Karpas-422 (cell line): Measurements from ENCODE around the gene RFX8. TPM values are rescaled to one million over a fixed set of nuclear protein-coding genes. Genes with fewer than 3 reads are reported as not detected.

ENCODE experiments used
- DNase-seq: peaks from one replicate; pipeline ENCODE4 v3.0.0-alpha.2; 2015
- H2AFZ ChIP-seq: fragments of 200-600 bp; sonication (generic); 2 replicates; pipeline ENCODE4 v1.6.1; 2014; ENCODE audit warnings: antibody characterized with exemption, low read length, mixed read lengths
- H3K27ac ChIP-seq: fragments of 200-600 bp; sonication (generic); 2 replicates; pipeline ENCODE4 v1.5.1; 2014; ENCODE audit warnings: mild to moderate bottlenecking, low read length, moderate library complexity
- H3K27me3 ChIP-seq: fragments of 200-600 bp; sonication (generic); 2 replicates; pipeline ENCODE4 v1.6.1; 2014; ENCODE audit warnings: low read length, mixed read lengths
- H3K36me3 ChIP-seq: fragments of 200-600 bp; sonication (generic); 2 replicates; pipeline ENCODE4 v1.6.1; 2014; ENCODE audit warnings: low read length, mixed read lengths; ENCODE audit not compliant: insufficient read depth
- H3K4me1 ChIP-seq: fragments of 200-600 bp; sonication (generic); 2 replicates; pipeline ENCODE4 v1.6.1; 2014; ENCODE audit warnings: mild to moderate bottlenecking, low read length, mixed read lengths
- H3K4me2 ChIP-seq: fragments of 200-600 bp; sonication (generic); 2 replicates; pipeline ENCODE4 v1.6.1; 2014; ENCODE audit warnings: low read length, low read depth, mild to moderate bottlenecking; ENCODE audit not compliant: poor library complexity, severe bottlenecking
- H3K4me3 ChIP-seq: fragments of 200-600 bp; sonication (generic); 2 replicates; pipeline ENCODE4 v1.5.1; 2014; ENCODE audit warnings: mild to moderate bottlenecking, antibody characterized with exemption, low read length, mixed read lengths
- H3K79me2 ChIP-seq: fragments of 200-600 bp; sonication (generic); 2 replicates; pipeline ENCODE4 v1.6.1; 2014; ENCODE audit warnings: mild to moderate bottlenecking, low read length, mixed read lengths
- H3K9ac ChIP-seq: fragments of 200-600 bp; sonication (generic); 2 replicates; pipeline ENCODE4 v1.6.0; 2014; ENCODE audit warnings: low read length
- H3K9me2 ChIP-seq: fragments of 200-600 bp; sonication (generic), shearing (Covaris generic); replicated peaks from 2 replicates; pipeline ENCODE4 v1.6.0; 2014; ENCODE audit warnings: mild to moderate bottlenecking, low read length, moderate library complexity; ENCODE audit not compliant: insufficient read depth
- H3K9me3 ChIP-seq: fragments of 300-700, 200-600 bp; sonication (generic); 2 replicates; pipeline ENCODE4 v1.6.1; 2014; ENCODE audit warnings: low read length, mixed read lengths
- H4K20me1 ChIP-seq: fragments of 200-600 bp; sonication (generic); 2 replicates; pipeline ENCODE4 v1.6.1; 2014; ENCODE audit warnings: mild to moderate bottlenecking, antibody characterized with exemption, low read length, low read depth; ENCODE audit not compliant: insufficient read depth
- total RNA-seq: library from RNA; depleted of rRNA; stranded (reverse); fragments of >200 nt; shearing (Covaris generic); gene quantifications from 2 replicates; pipeline ENCODE4 v1.2.3, GENCODE V29; 2014; ENCODE audit warnings: low replicate concordance

Gene RFX8
- total RNA-seq, 1 experiment from 2014 or later: not detected

DNA sequence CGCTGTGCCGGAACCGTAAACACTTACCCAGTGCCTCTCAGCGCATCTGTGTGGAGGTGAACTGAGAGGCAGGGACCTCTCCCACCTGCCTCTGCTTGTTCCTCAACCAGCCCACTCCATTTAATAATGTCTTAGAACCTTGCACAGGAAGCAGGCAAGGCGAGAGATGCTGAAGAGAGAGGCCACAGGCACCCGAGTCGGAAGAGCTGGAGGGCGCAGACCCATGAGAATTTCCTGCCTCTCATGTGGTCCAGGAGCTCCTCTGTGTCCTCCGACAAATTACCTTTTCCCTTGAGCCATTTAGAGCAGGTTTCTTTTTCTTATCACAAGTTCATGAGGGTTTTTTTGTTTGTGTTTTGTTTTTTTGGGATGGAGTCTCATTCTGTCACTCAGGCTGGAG lies 4.9 kb upstream of the RFX8 start:
- no peak overlapping the region for H3K27ac ChIP-seq
- no peak overlapping the region for H2AFZ ChIP-seq
- H4K20me1 ChIP-seq: no peaks in the 10 kb centered on the region
- no peaks in the 10 kb centered on the region for H3K27me3 ChIP-seq
- H3K79me2 ChIP-seq: no peaks in the 10 kb centered on the region
- no peaks in the 10 kb centered on the region for H3K36me3 ChIP-seq
- DNase-seq: no peak
- H3K4me1 ChIP-seq: no peaks in the 10 kb centered on the region
- H3K9me3 ChIP-seq: no peaks in the 10 kb centered on the region
- H3K9ac ChIP-seq: no peak overlapping the region
- no peak overlapping the region for H3K4me2 ChIP-seq
- no peak overlapping the region for H3K4me3 ChIP-seq
- no peaks in the 10 kb centered on the region for H3K9me2 ChIP-seq

DNA sequence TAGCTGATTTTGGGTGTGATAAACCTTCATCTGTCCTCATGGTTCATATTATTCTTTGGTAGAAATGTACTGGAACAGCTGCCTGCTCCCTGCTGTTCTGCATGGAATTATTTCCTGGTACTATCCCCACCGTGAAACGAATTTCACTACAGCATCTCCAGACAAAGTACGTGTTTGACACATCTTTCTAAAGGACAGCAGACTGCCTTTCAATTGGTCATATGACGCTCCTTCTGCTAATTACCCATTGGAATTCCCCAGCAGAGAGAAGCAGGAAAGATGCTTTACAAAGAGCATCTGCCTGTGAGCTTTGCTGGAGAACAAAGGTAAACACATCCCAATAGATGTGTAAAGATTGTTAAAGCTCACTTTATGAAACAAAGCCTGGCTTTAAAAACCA lies 4.4 kb upstream of the RFX8 start:
- H3K9ac ChIP-seq: no peak overlapping the region
- no peaks in the 10 kb centered on the region for H3K79me2 ChIP-seq
- H3K4me2 ChIP-seq: no peak overlapping the region
- no peaks in the 10 kb centered on the region for H3K9me2 ChIP-seq
- H4K20me1 ChIP-seq: no peaks in the 10 kb centered on the region
- no peaks in the 10 kb centered on the region for H3K9me3 ChIP-seq
- no peaks in the 10 kb centered on the region for H3K27me3 ChIP-seq
- no peak for DNase-seq
- no peak overlapping the region for H3K4me3 ChIP-seq
- H2AFZ ChIP-seq: no peak overlapping the region
- no peak overlapping the region for H3K27ac ChIP-seq
- no peaks in the 10 kb centered on the region for H3K4me1 ChIP-seq
- no peaks in the 10 kb centered on the region for H3K36me3 ChIP-seq

DNA sequence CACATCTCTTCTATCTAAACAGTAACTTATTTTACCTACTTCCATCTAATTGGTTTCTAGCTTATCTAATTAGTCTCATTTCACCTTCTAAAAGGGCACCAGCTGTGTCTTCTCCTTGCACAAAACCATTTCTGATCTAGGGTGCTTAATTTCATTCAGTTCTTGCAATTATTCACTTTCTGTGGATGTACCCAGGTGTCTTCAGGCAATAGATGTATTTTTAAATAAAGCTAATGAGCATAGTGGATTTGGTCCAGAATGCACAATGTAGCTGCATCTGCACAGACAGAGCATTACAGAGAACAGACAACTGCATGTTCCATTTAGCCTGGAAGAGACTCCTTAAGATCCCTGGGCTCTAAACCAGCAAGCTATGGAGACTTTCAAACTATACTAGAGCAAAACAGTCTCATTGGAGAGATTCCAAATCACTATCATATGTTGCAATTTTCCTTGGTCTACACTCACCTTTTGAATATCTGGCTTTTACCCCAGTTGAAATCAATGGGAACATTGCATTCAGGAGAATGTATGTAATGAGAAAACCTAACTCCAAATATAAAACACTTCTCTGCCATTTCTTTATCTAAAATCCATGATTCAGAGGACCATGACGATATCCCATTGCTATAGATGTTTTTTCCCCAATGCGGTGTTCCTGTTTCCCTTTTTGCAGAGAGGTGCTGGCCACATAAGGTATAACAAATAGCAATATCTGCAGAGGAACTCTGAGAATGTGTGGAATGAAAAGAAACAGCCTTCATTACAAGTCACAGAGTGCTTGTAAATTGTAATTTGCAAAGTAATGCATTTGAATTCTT lies 3.5 kb upstream of the RFX8 start:
- no peak overlapping the region for H3K27ac ChIP-seq
- H3K9me3 ChIP-seq: no peaks in the 10 kb centered on the region
- no peak overlapping the region for H2AFZ ChIP-seq
- H3K4me3 ChIP-seq: no peak overlapping the region
- H3K4me1 ChIP-seq: no peaks in the 10 kb centered on the region
- no peaks in the 10 kb centered on the region for H3K36me3 ChIP-seq
- no peak overlapping the region for H3K4me2 ChIP-seq
- no peaks in the 10 kb centered on the region for H3K27me3 ChIP-seq
- no peaks in the 10 kb centered on the region for H3K79me2 ChIP-seq
- H3K9ac ChIP-seq: no peak overlapping the region
- no peaks in the 10 kb centered on the region for H4K20me1 ChIP-seq
- H3K9me2 ChIP-seq: no peaks in the 10 kb centered on the region
- no peak for DNase-seq

DNA sequence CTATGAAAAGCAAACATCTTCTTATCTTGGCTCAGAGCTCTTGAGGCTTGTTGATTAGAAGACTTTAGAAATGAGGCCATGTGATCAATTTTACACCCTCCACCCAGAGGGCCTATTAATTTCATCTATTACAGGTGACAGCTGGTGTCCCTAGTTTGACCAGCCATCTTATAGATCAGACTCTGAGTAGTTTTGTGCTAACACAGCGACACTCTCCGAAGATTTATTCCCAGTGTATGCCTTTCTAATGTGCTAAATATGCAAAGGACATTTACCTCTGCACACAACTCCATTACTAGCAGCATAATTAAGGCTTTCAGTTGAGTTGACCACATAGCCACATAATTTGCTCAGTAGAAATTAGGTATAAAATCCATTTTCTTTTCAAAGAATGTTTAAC lies 2.6 kb upstream of the RFX8 start:
- Histone ChIP-seq H3K9me3 (no peaks in the 10 kb centered on the region), H3K27me3 (no peaks in the 10 kb centered on the region), H3K27ac (no peak overlapping the region), H3K4me2 (no peak overlapping the region), H3K9me2 (no peaks in the 10 kb centered on the region), H3K79me2 (no peaks in the 10 kb centered on the region), H3K36me3 (no peaks in the 10 kb centered on the region), H3K4me3 (no peak overlapping the region), H4K20me1 (no peaks in the 10 kb centered on the region), H3K4me1 (no peaks in the 10 kb centered on the region), H2AFZ (no peak overlapping the region), H3K9ac (no peak overlapping the region)
- DNase-seq: no peak

DNA sequence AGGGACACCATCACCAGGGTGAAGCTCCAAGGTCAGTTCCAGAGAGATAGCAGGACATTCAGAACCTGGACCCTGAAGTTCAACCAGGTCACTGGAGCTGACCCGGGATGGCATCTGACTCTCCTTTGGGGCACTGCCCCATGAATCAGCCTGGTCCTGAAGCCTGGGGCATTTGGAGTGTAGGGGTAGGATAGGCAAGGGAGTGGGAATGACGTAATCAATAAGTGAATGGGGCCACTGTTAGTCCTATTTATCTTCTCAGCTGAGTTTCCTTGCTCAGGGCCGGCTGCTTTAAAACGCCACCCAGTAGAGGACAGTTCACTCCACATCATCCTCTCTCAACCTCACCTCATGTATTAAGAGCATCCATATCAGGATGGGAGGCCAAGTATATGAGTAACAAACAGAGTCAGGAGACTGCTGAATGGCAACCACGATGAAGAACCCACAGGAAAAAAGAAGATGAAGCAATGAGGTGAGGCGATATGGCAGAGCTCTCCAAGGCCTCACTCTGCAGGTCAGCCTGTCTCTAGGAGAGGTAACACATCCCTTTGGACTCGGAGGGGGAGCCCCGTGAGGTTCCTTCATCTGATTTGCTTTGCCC lies 1.8 kb upstream of the RFX8 start:
- no peaks in the 10 kb centered on the region for H4K20me1 ChIP-seq
- H2AFZ ChIP-seq: no peak overlapping the region
- H3K27ac ChIP-seq: no peak overlapping the region
- H3K9me3 ChIP-seq: no peaks in the 10 kb centered on the region
- no peaks in the 10 kb centered on the region for H3K4me1 ChIP-seq
- no peak overlapping the region for H3K9ac ChIP-seq
- H3K27me3 ChIP-seq: no peaks in the 10 kb centered on the region
- no peak overlapping the region for H3K4me3 ChIP-seq
- H3K9me2 ChIP-seq: no peaks in the 10 kb centered on the region
- H3K79me2 ChIP-seq: no peaks in the 10 kb centered on the region
- H3K4me2 ChIP-seq: no peak overlapping the region
- no peaks in the 10 kb centered on the region for H3K36me3 ChIP-seq
- DNase-seq: no peak

DNA sequence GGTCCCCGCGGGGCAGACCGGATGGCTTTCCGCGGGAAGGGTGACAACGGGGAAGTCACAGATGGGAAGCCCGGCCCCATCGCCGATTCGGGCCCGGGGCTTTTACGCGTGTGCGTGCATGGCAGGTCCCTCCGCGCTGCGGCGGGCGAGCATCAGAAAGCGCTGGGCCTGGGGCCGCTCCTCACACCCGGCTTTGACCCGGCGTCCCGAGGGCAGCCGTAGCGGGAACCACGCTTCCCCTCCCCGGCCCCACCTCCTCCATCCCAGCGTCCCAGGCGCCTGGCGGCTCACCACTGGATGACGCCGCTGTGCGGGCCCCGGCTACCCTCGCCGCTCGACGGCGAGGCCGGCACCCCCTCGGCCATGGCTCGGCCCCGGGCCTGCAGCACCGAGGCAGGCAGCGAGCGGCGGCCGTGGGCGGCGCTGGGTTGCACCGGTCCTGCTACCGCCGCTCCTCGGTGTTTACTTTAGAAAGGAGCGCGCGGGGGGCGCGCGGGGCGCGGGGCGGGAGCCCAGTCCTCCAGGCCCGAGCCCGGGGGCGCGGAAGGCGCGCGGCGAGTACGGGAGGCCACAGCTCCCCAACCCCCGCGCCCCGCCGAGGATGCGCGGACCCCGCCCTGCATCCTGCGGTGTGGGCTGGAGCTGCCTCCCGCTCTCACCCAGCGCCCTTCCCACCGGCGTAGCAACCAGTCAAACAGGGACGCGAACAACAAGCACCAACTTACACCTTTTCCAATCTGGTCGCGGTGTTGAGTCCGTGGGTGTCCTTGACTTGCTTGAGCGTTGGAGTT lies 806 bp downstream of the RFX8 start:
- DNase-seq: no peak
- Histone ChIP-seq H3K9ac (no peak overlapping the region), H3K4me3 (no peak overlapping the region), H3K27ac (no peak overlapping the region), H4K20me1 (no peaks in the 10 kb centered on the region), H3K9me3 (no peaks in the 10 kb centered on the region), H3K9me2 (no peaks in the 10 kb centered on the region), H2AFZ (no peak overlapping the region), H3K36me3 (no peaks in the 10 kb centered on the region), H3K4me1 (no peaks in the 10 kb centered on the region), H3K4me2 (no peak overlapping the region), H3K27me3 (no peaks in the 10 kb centered on the region), H3K79me2 (no peaks in the 10 kb centered on the region)

DNA sequence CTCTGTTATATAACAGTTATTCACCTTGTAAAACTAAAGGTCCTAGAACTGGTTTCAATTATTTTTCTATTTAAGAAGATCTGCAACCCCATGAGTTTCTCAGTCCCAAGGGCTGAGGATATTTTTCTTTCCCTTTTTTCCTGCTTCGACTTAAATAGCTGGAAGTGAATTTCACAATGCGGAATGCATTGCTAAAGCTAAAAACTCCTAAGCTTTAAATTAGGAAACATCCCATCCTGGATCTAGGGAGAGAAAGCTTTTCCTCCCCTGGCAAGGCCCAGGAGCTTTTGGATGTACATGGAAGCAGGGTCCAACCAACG lies 1.4 kb downstream of the RFX8 start:
- H2AFZ ChIP-seq: no peak overlapping the region

DNA sequence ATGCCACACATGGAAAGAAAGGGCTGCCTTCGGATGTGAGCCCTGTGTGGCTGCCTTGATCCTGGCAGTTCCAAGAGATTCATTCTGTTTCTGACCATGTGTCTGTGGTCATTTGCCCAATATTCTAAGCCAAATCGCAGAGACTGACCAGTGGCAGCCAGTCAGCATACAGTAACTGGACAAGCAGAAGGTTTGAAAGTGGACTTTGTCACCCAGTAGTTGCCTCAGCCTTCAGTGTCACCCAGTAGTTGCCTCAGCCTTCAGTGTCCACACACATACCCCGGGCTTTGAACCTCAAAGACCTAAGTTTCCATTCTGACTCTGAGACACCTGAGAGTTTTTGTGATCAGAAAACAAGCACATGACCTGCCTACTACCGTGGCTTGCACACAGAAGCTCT lies 5.0 kb downstream of the RFX8 start:
- Histone ChIP-seq H4K20me1 (no peaks in the 10 kb centered on the region), H3K4me3 (no peak overlapping the region), H3K27ac (no peak overlapping the region), H3K4me2 (no peak overlapping the region), H3K36me3 (no peaks in the 10 kb centered on the region), H3K9me3 (no peaks in the 10 kb centered on the region), H3K27me3 (no peaks in the 10 kb centered on the region), H3K9ac (no peak overlapping the region), H3K9me2 (no peaks in the 10 kb centered on the region), H2AFZ (no peak overlapping the region), H3K4me1 (no peaks in the 10 kb centered on the region), H3K79me2 (no peaks in the 10 kb centered on the region)
- no peak for DNase-seq

More for the DNA sequence above, 1.4 kb downstream of the RFX8 start:
- no peaks in the 10 kb centered on the region for H3K27me3 ChIP-seq
- no peak overlapping the region for H3K9ac ChIP-seq
- H3K9me3 ChIP-seq: no peaks in the 10 kb centered on the region
- H4K20me1 ChIP-seq: no peaks in the 10 kb centered on the region
- DNase-seq: no peak
- H3K4me2 ChIP-seq: no peak overlapping the region
- no peak overlapping the region for H3K4me3 ChIP-seq
- no peaks in the 10 kb centered on the region for H3K4me1 ChIP-seq
- no peak overlapping the region for H3K27ac ChIP-seq
- H3K36me3 ChIP-seq: no peaks in the 10 kb centered on the region
- H3K9me2 ChIP-seq: no peaks in the 10 kb centered on the region
- no peaks in the 10 kb centered on the region for H3K79me2 ChIP-seq
